Smooth muscle cell (in vitro differentiated cells): Measurements from ENCODE around the gene CELA2A. TPM values are rescaled to one million over a fixed set of nuclear protein-coding genes. Genes with fewer than 3 reads are reported as not detected.

ENCODE experiments used
- DNase-seq: peaks from one replicate; lab custom pipeline; 2025; ENCODE audit not compliant: unreplicated experiment; lab: John Stamatoyannopoulos, UW
- H2AFZ ChIP-seq: fragments of 200-600 bp; sonication (generic); 2 replicates; pipeline ENCODE4 v1.6.0; 2016; ENCODE audit warnings: antibody characterized with exemption, low read depth, mild to moderate bottlenecking
- H3F3A ChIP-seq: fragments of 200-600 bp; sonication (generic); 2 replicates; pipeline ENCODE4 v1.6.0; 2017; ENCODE audit warnings: antibody characterized with exemption, low read depth
- H3K27ac ChIP-seq: fragments of 200-600 bp; sonication (generic); 2 replicates; pipeline ENCODE4 v1.5.1; 2016; ENCODE audit warnings: low read depth, mild to moderate bottlenecking
- H3K27me3 ChIP-seq: fragments of 200-600 bp; sonication (generic); 2 replicates; pipeline ENCODE4 v1.6.1; 2016; ENCODE audit warnings: low read depth, mild to moderate bottlenecking
- H3K36me3 ChIP-seq: fragments of 200-600 bp; sonication (generic); 2 replicates; pipeline ENCODE4 v1.5.1; 2016; ENCODE audit warnings: low read depth
- H3K4me1 ChIP-seq: fragments of 200-600 bp; sonication (generic); 2 replicates; pipeline ENCODE4 v1.5.1; 2016; ENCODE audit warnings: low read depth
- H3K4me2 ChIP-seq: fragments of 200-600 bp; sonication (generic); 2 replicates; pipeline ENCODE4 v1.6.0; 2016; ENCODE audit warnings: mild to moderate bottlenecking
- H3K4me3 ChIP-seq: fragments of 200-600 bp; sonication (generic); 2 replicates; pipeline ENCODE4 v1.5.1; 2016; ENCODE audit warnings: mild to moderate bottlenecking
- H3K79me2 ChIP-seq: fragments of 200-600 bp; sonication (generic); 2 replicates; pipeline ENCODE4 v1.6.0; 2016; ENCODE audit warnings: low read depth, mild to moderate bottlenecking
- H3K9ac ChIP-seq: fragments of 200-600 bp; sonication (generic); 2 replicates; pipeline ENCODE4 v1.6.0; 2016; ENCODE audit warnings: low read depth
- H3K9me3 ChIP-seq: fragments of 200-600 bp; sonication (generic); replicated peaks from 2 replicates; pipeline ENCODE4 v1.5.1; 2016; ENCODE audit warnings: low read depth
- H4K20me1 ChIP-seq: fragments of 200-600 bp; sonication (generic); 2 replicates; pipeline ENCODE4 v1.6.0; 2016; ENCODE audit warnings: low read depth
- WGBS: methylation state at CpG from one replicate; pipeline ENCODE4 v1.1.7; 2016; ENCODE audit warnings: low lambda C conversion rate; 5-methylcytosine and 5-hydroxymethylcytosine counted together
- polyA plus RNA-seq: library from polyadenylated mRNA; unstranded; fragments of >200 nt; fragmentation: Nextera tagmentation; extraction: Ambion mirVana; gene quantifications from 2 replicates; pipeline ENCODE4 v1.2.1, GENCODE V29; 2016
- total RNA-seq: library from RNA; depleted of rRNA; stranded (reverse); fragments of >200 nt; gene quantifications from 2 replicates; pipeline ENCODE4 v1.2.3, GENCODE V29; 2014
- TF ChIP-seq, protein P1 (sequence below): fragments of 200-600 bp; sonication (generic); IDR thresholded peaks from 2 replicates; pipeline ENCODE4 v1.5.1; 2017; ENCODE audit warnings: borderline replicate concordance, mild to moderate bottlenecking, antibody characterized with exemption; ENCODE audit not compliant: insufficient read depth, poor library complexity, severe bottlenecking

The CELA2A gene
- total and polyA plus RNA-seq, 2 experiments from 2014 or later = 2.6 TPM; not detected in 1

- Histone ChIP-seq H3K4me3 (no peak overlapping the region), H3K27ac (no peak overlapping the region), H3K9me3 (no peaks in the 10 kb centered on the region), H3K9ac (no peak overlapping the region), H3K4me2 (no peak overlapping the region), H4K20me1 (peaks cover 44% of the 10 kb centered on the region), H2AFZ (no peak overlapping the region), H3K36me3 (no peaks in the 10 kb centered on the region), H3K79me2 (no peaks in the 10 kb centered on the region), H3K4me1 (peaks cover 10% of the 10 kb centered on the region), H3F3A (peaks cover 4% of the 10 kb centered on the region), H3K27me3 (no peaks in the 10 kb centered on the region)
- TF ChIP-seq, protein P1, sequence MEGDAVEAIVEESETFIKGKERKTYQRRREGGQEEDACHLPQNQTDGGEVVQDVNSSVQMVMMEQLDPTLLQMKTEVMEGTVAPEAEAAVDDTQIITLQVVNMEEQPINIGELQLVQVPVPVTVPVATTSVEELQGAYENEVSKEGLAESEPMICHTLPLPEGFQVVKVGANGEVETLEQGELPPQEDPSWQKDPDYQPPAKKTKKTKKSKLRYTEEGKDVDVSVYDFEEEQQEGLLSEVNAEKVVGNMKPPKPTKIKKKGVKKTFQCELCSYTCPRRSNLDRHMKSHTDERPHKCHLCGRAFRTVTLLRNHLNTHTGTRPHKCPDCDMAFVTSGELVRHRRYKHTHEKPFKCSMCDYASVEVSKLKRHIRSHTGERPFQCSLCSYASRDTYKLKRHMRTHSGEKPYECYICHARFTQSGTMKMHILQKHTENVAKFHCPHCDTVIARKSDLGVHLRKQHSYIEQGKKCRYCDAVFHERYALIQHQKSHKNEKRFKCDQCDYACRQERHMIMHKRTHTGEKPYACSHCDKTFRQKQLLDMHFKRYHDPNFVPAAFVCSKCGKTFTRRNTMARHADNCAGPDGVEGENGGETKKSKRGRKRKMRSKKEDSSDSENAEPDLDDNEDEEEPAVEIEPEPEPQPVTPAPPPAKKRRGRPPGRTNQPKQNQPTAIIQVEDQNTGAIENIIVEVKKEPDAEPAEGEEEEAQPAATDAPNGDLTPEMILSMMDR = no peak
- no peak for DNase-seq
- WGBS = 90% methylated on average over 20 of the region's 20 CpGs
These were observed 42.7 kb upstream of the CELA2A start for GRCh38 chr1:15413563-15414444.

GRCh38 chr1:15414445-15414983 is 42.0 kb upstream of the CELA2A start:
- Histone ChIP-seq H3K9me3 (no peaks in the 10 kb centered on the region), H3K4me3 (no peak overlapping the region), H2AFZ (no peak overlapping the region), H3K27ac (no peak overlapping the region), H3K4me1 (peaks cover 6% of the 10 kb centered on the region), H3K36me3 (no peaks in the 10 kb centered on the region), H4K20me1 (peaks cover 50% of the 10 kb centered on the region), H3K9ac (no peak overlapping the region), H3K4me2 (no peak overlapping the region), H3F3A (no peaks in the 10 kb centered on the region), H3K79me2 (no peaks in the 10 kb centered on the region), H3K27me3 (no peaks in the 10 kb centered on the region)
- TF ChIP-seq, protein P1 = no peak
- WGBS = 94% methylated on average over 10 of the region's 10 CpGs
- DNase-seq = no peak

GRCh38 chr1:15417059-15417934 is 39.2 kb upstream of the CELA2A start:
- TF ChIP-seq, protein P1 = no peak
- Histone ChIP-seq H3K27me3 (no peaks in the 10 kb centered on the region), H4K20me1 (peaks cover 48% of the 10 kb centered on the region), H3K4me2 (peak overlapping the region; percentile 77), H3K9me3 (no peaks in the 10 kb centered on the region), H3F3A (no peaks in the 10 kb centered on the region), H3K27ac (peak overlapping the region; percentile 66), H3K36me3 (no peaks in the 10 kb centered on the region), H3K4me1 (no peaks in the 10 kb centered on the region), H3K79me2 (no peaks in the 10 kb centered on the region), H3K4me3 (no peak overlapping the region), H3K9ac (no peak overlapping the region), H2AFZ (no peak overlapping the region)
- WGBS = 53% methylated on average over 18 of the region's 18 CpGs
- no peak for DNase-seq
